Endothelial cell of umbilical vein (primary cell): ENCODE data around the gene PRKD2. TPM values are rescaled to one million over a fixed set of nuclear protein-coding genes. Genes with fewer than 3 reads are reported as not detected.

Experiments
- BruUV-seq: library from RNA; stranded (reverse); fragments of 400-500 nt; replicated peaks from 2 replicates; lab custom pipeline; 2021; lab: Mats Ljungman, UMichigan
- CTCF ChIA-PET: fragments of 300-600, 350-600 bp; sonication (Branson Sonifier 250); formaldehyde crosslinking; loops from one replicate; lab custom pipeline; 2021; ENCODE audit warnings: antibody characterized with exemption, inconsistent platforms; lab: Charles Lee
- POLR2A ChIA-PET: fragments of 300-600, 350-600 bp; sonication (Branson Sonifier 250); formaldehyde crosslinking; loops from one replicate; lab custom pipeline; 2021; ENCODE audit warnings: antibody characterized with exemption, inconsistent platforms; lab: Charles Lee
- DNase-seq: peaks from one replicate; pipeline ENCODE4 v3.0.0-alpha.2; 2011; ENCODE audit warnings: low read depth, low spot score
- FAIRE-seq: peaks from 2 replicates; lab custom pipeline; 2011; peaks lifted over from hg19 to GRCh38; lab: Jason Lieb, UNC
- H2AFZ ChIP-seq: 2 replicates; pipeline ENCODE4 v1.6.0; 2012; ENCODE audit warnings: low read depth, low read length, control low read depth, inconsistent platforms
- H3K27ac ChIP-seq: 2 replicates; pipeline ENCODE4 v1.5.1; 2011; ENCODE audit warnings: low read depth, mild to moderate bottlenecking, control low read depth, low read length, moderate library complexity; ENCODE audit not compliant: insufficient read depth
- H3K27me3 ChIP-seq, 2 experiments: 2 replicates each; pipeline versions ENCODE4 v1.6.0 to v1.6.1; 2011; ENCODE audit warnings: low read length in 2 of 2, mixed read lengths in 1 of 2; ENCODE audit not compliant: control insufficient read depth in 2 of 2, insufficient read depth in 2 of 2
- H3K36me3 ChIP-seq, 2 experiments: 2 replicates in 1 of 2; 3 replicates in 1 of 2; pipeline ENCODE4 v1.5.1; 2011; ENCODE audit warnings: low read length in 2 of 2, mild to moderate bottlenecking in 1 of 2, moderate library complexity in 1 of 2; ENCODE audit not compliant: control insufficient read depth in 2 of 2, insufficient read depth in 2 of 2; ENCODE audit errors: extremely low read depth in 1 of 2
- H3K4me1 ChIP-seq: 3 replicates; pipeline ENCODE4 v1.5.1; 2011; ENCODE audit warnings: mild to moderate bottlenecking, low read length; ENCODE audit not compliant: control insufficient read depth, insufficient read depth; ENCODE audit errors: extremely low read depth
- H3K4me2 ChIP-seq: 2 replicates; pipeline ENCODE4 v1.6.1; 2011; ENCODE audit warnings: low read length, control low read depth, mixed read lengths; ENCODE audit not compliant: insufficient read depth
- H3K4me3 ChIP-seq, 3 experiments: fragments of 200-600 bp in 1 of 3; sonication (generic), shearing (Covaris generic) in 1 of 3; replicated peaks in 1 of 3; 2 replicates each; pipeline ENCODE4 v1.5.1; 2011 to 2016; ENCODE audit warnings: control low read depth in 3 of 3, low read length in 3 of 3, mild to moderate bottlenecking in 2 of 3, inconsistent platforms in 1 of 3, low read depth in 1 of 3, moderate library complexity in 1 of 3; ENCODE audit not compliant: insufficient read depth in 1 of 3
- H3K79me2 ChIP-seq: 2 replicates; pipeline ENCODE4 v1.6.0; 2012; ENCODE audit warnings: low read length, inconsistent platforms; ENCODE audit not compliant: control insufficient read depth, insufficient read depth
- H3K9ac ChIP-seq: replicated peaks from 2 replicates; pipeline ENCODE3; 2011; ENCODE audit warnings: low read length, control low read depth; ENCODE audit not compliant: insufficient read depth; ENCODE audit errors: extremely low read depth
- H3K9me1 ChIP-seq: replicated peaks from 3 replicates; pipeline ENCODE4 v1.6.0; 2011; ENCODE audit warnings: mild to moderate bottlenecking, low read length; ENCODE audit not compliant: control insufficient read depth, insufficient read depth; ENCODE audit errors: extremely low read depth
- H3K9me3 ChIP-seq: replicated peaks from 2 replicates; pipeline ENCODE4 v1.5.1; 2012; ENCODE audit warnings: low read length, inconsistent platforms; ENCODE audit not compliant: control insufficient read depth, insufficient read depth
- H4K20me1 ChIP-seq: replicated peaks from 2 replicates; pipeline ENCODE3; 2011; ENCODE audit warnings: mild to moderate bottlenecking, low read length; ENCODE audit not compliant: control insufficient read depth, insufficient read depth; ENCODE audit errors: extremely low read depth
- EZH2 ChIP-seq: IDR thresholded peaks from 2 replicates; pipeline ENCODE4 v1.6.1; 2012; ENCODE audit warnings: borderline replicate concordance, low read depth, mild to moderate bottlenecking, moderate library complexity, low read length, inconsistent platforms; ENCODE audit not compliant: severe bottlenecking
- FOS ChIP-seq: IDR thresholded peaks from 2 replicates; pipeline ENCODE4 v1.6.1; 2011; ENCODE audit warnings: mild to moderate bottlenecking, low read length, moderate library complexity, borderline replicate concordance; ENCODE audit not compliant: insufficient read depth
- GATA2 ChIP-seq: IDR thresholded peaks from 2 replicates; pipeline ENCODE4 v1.7.0; 2011; ENCODE audit warnings: low read depth, mild to moderate bottlenecking, moderate library complexity, mixed read lengths, low read length; ENCODE audit not compliant: insufficient read length, insufficient read depth
- JUN ChIP-seq: IDR thresholded peaks from 2 replicates; pipeline ENCODE4 v1.6.1; 2011; ENCODE audit warnings: borderline replicate concordance, low read depth; ENCODE audit not compliant: insufficient read length, insufficient read depth
- POLR2AphosphoS5 ChIP-seq: IDR thresholded peaks from 2 replicates; pipeline ENCODE4 v1.6.1; 2012; ENCODE audit warnings: low read depth, mild to moderate bottlenecking, control low read depth, low read length, moderate library complexity; ENCODE audit not compliant: insufficient read depth
- dilution Hi-C: fragments of 300-500 bp; cut with MboI; formaldehyde crosslinking; loops from one replicate; pipeline ENCODE4 v1.15.0; 2019; ENCODE audit warnings: low sequenced_read_pairs; ENCODE audit not compliant: extremely low pct_ligation_motif_present
- intact Hi-C: fragments of 100-400 bp; cut with micrococcal nuclease; formaldehyde crosslinking; loops from one replicate; pipeline ENCODE4 v1.10.0; 2022
- polyA plus RNA-seq, 4 experiments: library from polyadenylated mRNA; depleted of rRNA in 3 of 4; stranded (reverse) in 3 of 4; unstranded in 1 of 4; fragments of >200 nt; gene quantifications; 2 replicates each; pipeline versions ENCODE4 v1.2.1 to v1.2.3, GENCODE V29; 2011 to 2012; ENCODE audit warnings: missing spikeins in 1 of 4
- total RNA-seq: library from RNA; stranded (reverse); gene quantifications from 2 replicates; pipeline ENCODE4 v1.2.3, GENCODE V29; 2021
- TF ChIP-seq, protein P1 (sequence below), 2 donors: IDR thresholded peaks; 1 replicate in 1 of 2; 2 replicates in 1 of 2; pipeline ENCODE4 v1.5.1; 2011; ENCODE audit warnings: low read length in 2 of 2, mild to moderate bottlenecking in 2 of 2, moderate library complexity in 2 of 2, control low read depth in 1 of 2, inconsistent platforms in 1 of 2, low read depth in 1 of 2; ENCODE audit not compliant: insufficient read depth in 1 of 2; ENCODE audit errors: extremely low read depth in 1 of 2

PRKD2 gene
- total and polyA plus RNA-seq, 2 donors (not counting 3 experiments of a cell fraction or from before 2014, with no cell fraction given) = 40.4 to 94.9 TPM

DNA sequence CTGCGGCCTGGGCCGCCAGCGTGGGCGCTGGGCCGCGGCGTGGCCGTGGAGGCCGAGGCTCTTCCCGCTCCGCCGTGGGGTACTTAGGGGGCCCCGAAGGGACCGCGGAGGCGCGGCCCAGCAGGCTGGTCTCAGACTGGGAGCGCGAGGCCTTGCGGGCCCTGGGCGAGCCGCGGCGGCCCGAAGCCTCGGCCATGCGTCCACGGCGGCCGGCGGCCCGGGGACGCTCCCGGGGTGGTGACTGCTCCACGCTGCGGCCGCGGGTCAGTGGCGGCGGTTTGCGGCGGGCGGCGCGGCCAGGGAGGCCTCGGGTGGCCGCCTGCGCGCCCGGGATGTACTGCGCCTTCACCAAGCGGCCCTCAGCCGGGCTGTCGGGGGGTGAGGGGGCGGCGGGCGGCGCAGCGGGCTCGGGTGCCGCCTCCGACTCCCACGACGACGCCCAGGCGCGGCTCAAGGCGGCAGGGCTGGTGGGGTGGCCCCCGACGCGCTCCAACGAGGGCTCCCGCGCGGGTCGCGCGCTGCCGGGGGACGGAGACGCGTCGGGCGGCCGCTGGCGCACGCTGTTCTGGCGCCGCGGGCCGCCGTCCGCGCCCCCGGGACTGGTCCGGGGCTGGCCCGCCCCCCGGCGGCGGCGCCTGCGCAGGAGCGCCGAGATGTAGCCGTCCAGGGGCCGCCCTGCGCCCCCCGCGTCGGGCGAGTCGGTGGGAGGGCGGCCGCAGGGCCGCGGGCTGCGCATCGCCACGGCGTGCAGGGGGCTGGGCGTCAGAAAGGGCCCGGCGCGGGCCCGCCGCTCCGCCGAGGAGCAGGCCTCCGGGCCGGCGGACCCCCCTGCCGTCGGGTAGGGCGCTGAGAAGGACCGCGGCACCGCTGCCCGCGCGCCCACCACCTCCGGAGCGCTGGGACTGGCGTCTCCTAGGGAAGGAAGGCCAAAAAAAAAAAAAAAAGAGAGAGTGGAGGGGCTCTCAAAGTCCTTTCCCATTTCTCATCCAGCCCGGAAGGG lies 67.7 kb downstream of the PRKD2 start:
- H3K79me2 ChIP-seq = no peaks in the 10 kb centered on the region
- H3K27ac ChIP-seq = no peak overlapping the region
- no peak overlapping the region for H3K4me2 ChIP-seq
- dilution Hi-C loops (no loop called here), intact Hi-C loops (no loop called here)
- no peaks in the 10 kb centered on the region for H3K9me3 ChIP-seq
- peaks cover 26 to 40% of the 10 kb centered on the region in 2 experiments for H3K27me3 ChIP-seq
- POLR2A ChIA-PET = no interaction called here
- BruUV-seq = no TSS peak
- H3K36me3 ChIP-seq = no peaks in the 10 kb centered on the region
- H4K20me1 ChIP-seq = no peaks in the 10 kb centered on the region
- FAIRE-seq (no peak), DNase-seq (no peak)
- TF ChIP-seq GATA2 = no peak
- TF ChIP-seq FOS = no peak
- TF ChIP-seq, protein P1, sequence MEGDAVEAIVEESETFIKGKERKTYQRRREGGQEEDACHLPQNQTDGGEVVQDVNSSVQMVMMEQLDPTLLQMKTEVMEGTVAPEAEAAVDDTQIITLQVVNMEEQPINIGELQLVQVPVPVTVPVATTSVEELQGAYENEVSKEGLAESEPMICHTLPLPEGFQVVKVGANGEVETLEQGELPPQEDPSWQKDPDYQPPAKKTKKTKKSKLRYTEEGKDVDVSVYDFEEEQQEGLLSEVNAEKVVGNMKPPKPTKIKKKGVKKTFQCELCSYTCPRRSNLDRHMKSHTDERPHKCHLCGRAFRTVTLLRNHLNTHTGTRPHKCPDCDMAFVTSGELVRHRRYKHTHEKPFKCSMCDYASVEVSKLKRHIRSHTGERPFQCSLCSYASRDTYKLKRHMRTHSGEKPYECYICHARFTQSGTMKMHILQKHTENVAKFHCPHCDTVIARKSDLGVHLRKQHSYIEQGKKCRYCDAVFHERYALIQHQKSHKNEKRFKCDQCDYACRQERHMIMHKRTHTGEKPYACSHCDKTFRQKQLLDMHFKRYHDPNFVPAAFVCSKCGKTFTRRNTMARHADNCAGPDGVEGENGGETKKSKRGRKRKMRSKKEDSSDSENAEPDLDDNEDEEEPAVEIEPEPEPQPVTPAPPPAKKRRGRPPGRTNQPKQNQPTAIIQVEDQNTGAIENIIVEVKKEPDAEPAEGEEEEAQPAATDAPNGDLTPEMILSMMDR (IDR thresholded peaks at IDR 0.05; ENCODE audit: extremely low read depth in 1 of 2, insufficient read depth in 1 of 2, low read depth in 1 of 2, low read length in 2 of 2) = no peak
- TF ChIP-seq POLR2AphosphoS5 = no peak
- peak; percentile 92 for TF ChIP-seq EZH2
- no peak for TF ChIP-seq JUN
- H3K4me1 ChIP-seq = no peaks in the 10 kb centered on the region
- H3K4me3 ChIP-seq = no peak overlapping the region
- CTCF ChIA-PET = interaction anchor here (0.8 kb wide), 1 partner anchor 12 kb away, joined by 4 read pairs; the partner anchor contains the start of gene DACT3
- H2AFZ ChIP-seq = no peak overlapping the region
- no peaks in the 10 kb centered on the region for H3K9me1 ChIP-seq
- no peak overlapping the region for H3K9ac ChIP-seq
